GM19397 (cell line): ENCODE data around the gene STK32C.
"Not testable (repeated sequence)": the region's sequence is repeated elsewhere in the genome, so short reads cannot be mapped to it uniquely, and the experiment has no call there.

Source experiments
- ATAC-seq: cut with Tn5 transposase; IDR thresholded peaks from one replicate; pipeline ENCODE4 v1.9.1; 2021; ENCODE audit warnings: mild to moderate bottlenecking, moderate library complexity; ENCODE audit not compliant: unreplicated experiment

STK32C gene

DNA sequence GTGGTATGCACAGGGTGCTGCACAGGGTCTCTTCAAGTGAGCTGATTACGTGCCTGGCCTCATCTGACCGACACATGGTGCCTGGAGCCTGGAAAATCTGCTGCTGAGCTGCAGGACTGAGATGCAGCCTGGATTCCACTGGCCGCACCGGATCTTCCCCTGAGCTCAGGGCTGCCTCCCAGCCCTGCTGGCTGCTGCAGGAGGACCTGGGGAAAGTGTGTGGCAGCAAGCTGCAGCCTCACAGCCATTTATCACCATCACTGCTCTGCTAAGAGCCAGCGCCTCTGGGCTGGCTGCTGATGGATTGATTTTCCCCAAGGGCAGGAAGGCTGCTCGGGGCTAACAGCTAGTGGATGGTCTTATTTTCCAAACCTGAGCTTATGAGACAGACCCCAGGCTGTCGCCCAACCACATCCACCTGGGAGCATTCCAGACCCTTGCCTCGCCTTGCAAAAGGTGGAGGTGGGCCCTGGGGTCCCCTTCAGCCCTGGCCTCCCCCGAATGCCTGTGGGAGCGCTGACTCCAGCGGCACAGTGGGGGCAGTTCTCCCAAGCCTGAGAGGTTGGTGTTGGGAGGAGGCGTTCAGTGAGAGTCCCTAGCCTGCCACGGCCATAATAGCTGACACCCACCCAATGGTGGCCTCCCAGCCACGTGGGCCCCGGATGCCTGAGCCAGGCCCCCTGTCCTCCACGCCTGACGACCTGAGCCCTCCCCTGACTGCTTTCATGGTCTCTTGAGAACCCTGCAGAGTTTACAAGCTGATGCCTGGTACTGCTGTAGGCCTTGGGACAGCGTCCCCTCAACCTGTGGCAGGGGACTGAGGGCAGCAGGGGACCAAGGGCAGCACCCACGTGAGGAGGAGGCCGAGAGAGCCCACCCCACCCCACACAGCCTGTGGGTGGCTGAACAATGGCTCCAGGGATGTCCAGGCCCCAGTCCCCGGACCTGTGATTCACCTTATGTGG lies 38.2 kb downstream of the STK32C start:
- ATAC-seq = no peak

- not testable (repeated sequence) for ATAC-seq
Observed at GRCh38 chr10:132267916-132268315, 39.8 kb downstream of the STK32C start.

GRCh38 chr10:132266594-132267161 lies 41.1 kb downstream of the STK32C start:
- ATAC-seq = no peak

GRCh38 chr10:132265890-132266496 lies 41.8 kb downstream of the STK32C start:
- no peak for ATAC-seq

DNA sequence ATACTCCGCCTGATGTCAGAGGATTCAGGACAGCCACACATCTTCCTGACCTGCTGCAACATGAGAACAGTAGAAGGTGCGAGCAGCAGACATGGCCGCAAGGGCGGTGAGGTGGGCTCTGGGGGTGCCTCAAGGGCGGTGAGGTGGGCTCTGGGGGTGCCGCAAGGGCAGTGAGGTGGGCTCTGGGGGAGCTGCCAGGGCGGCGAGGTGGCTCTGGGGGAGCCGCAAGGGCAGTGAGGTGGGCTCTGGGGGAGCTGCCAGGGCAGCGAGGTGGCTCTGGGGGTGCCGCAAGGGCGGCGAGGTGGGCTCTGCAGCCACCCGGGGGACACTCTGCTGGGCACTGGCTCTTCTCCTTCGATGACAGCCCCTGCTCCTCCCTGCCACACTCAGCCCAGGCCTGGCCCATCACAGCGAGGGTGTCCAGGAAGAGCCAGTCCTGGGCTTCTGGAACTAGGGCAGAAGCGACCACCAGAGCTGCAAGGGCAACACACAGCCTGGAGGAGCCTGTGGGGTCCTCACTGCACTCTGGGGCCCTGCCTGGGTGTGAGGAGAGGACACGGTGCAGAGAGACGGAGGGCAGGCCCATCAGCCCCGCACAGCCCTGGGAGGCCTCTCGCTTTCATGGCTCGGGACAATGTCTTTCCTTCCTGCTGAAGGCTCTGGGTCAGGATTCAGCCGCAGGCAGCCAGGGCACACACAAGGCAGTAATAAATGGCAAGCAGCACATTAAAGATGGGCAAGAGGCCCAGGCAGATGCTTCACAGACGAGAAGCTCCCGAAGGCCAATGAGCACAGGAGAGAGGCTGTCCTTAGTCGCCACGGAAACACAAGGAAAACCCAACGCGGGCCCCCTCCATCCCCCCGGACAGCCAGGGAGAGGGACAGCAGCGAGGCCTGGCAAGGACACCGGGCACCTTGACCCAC lies 42.5 kb downstream of the STK32C start:
- ATAC-seq = no peak

- ATAC-seq = no peak
Observed at GRCh38 chr10:132264306-132264950, 43.3 kb downstream of the STK32C start.

DNA sequence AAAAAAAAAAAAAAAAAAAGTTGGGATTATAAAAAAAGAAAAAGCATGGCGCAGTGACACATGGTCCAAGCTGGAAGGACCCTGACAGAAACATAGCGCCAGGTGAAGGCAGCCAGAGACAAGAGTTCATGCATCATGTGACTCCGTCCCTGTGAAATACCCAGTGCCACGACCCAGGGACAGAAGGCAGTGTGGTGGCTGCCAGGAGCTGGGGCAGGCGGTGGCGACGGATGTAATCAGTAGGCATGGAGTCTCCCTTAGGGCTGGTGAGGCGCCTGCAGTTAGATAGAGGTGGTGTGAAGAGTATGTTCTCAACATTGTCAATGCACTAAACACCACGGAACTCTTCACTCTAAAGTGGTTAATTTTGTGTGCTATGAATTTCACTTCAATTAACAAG lies 43.9 kb downstream of the STK32C start:
- no peak for ATAC-seq

DNA sequence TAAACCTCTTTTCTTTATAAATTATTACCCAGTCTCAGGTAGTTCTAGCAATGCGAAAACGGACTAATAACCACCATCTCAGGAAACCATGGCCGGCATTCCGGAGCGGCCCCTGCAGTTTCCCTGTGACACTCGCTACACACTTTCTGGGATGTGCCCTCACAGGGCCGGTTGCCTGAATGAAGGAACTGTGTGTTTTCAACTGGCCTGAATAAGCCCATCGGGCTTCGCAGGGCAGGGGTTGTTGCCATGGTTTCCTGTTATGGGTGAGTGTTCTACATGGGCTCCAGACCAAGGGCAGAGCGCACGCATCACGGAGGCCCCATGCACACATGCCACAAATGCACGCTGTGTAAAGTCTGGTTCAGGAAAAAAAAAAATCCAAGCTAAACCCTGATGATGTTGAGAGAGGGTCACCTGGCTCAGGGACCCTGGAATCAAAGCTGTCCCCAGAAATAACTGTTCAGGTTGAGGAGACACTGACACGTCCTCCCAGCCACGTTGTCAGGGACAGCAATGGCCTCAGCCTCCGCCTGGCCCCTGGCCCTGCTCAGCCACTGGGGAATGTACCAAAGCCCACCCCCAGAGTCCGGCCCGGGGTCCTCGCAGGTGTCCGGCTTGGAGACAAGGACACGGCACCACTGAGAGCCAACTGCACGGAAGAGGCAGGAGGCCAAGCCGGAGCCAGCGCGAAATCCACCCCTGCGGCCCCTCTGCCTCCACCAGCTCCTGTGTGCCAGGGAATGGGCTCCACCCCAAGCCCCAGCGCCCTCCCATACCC lies 47.9 kb downstream of the STK32C start:
- no peak for ATAC-seq

DNA sequence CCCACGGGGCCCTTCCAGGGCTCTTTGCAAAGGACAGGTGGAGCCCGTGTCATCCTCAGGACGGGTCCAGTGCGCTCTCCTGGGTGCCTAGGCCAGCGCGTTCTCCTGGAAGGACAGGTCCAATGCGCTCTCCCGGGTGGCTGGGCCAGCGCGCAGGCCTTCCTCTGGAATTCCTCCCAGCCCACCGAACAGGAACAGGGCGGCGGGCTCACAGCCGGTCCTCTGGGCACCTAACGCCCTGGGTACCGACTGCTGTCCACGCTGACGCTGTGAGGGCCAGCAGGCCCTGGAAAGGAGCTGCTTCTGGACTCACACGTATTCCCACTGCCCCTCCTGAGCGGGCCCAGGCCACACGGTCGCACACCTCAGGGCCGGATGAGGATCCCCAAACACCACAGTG lies 49.3 kb downstream of the STK32C start:
- no peak for ATAC-seq

DNA sequence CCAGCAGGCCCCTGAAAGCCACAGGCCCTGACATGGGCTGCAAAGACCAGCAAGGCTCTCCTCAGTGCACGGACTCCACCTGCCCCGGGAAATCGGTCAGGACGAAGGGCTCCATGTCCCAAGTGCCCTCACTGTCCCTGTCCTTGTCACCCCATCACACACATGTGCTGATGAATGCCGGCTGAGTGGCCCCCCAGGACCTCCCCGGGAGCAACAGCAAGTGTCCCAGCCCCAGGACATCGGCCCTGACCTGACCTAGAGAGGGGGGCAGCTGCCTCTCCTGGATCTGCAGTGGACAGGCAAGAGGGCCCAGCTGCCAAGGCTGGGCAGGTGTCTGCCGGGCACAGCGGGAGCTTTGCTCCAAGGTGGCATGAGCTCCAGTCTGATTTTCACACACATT lies 49.8 kb downstream of the STK32C start:
- ATAC-seq = no peak

DNA sequence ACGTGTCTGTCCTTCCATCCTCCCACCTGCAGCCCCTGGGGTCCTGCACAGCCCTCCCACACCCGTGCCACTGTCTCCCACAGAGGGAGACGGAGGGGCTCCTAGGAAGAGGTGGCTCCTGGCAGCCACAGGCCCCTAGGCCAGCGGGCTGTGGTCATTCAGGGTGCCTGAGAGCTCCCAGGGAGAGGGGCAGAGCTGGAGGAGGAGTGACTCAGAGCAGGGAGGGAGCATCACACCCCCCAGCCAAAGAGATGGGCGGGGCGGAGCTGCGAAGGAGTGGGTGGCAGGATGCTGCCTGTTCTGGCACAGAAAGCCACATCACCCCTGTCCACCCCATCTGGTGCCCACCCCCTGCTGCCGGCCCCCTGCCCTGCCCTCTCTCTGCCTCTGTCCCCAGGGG lies 50.5 kb downstream of the STK32C start:
- ATAC-seq = no peak

GRCh38 chr10:132256866-132257265 lies 50.9 kb downstream of the STK32C start:
- ATAC-seq = no peak

DNA sequence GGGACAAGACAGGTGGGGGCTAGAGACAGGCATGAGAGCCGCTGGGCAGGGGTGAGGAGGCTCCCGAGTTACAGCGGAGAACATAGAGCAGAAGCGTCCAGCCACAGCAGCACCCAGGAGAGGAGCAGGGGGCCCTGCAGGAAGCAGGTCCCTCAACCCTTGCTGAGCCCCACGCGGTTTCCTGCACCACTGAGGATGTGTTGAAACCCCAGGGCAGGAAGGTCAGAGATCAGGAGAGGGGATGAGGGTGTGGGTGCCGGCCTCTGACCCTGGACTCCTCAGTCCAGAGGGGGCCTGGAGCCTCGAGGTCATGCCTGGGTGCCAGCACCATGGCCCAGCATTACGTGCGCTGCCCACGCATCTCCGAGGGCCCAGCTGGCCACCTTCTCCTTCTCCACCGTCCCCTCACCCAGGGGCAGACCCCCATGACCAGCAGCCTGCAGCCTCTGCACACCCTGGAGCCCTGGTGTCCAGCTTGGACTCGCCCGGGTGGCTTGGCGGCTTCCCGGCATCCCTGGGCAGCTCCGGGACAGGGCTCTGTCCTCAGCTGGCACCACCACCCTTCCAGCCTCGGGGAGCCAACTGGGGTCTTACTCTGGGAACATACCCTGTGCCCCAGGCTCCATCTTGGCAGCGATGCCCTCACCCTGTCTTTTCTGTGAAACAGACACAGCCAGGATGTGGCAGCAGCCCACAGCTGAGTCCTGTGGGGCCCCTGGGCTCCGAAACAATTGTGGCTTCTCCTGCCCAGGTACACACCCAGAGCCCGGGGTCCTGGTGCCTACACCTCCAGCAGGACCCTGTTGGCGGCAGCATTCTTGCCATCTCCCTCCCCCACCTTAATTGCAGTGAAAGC lies 52.0 kb downstream of the STK32C start:
- no peak for ATAC-seq

- ATAC-seq = no peak
Observed at GRCh38 chr10:132254841-132255240, 52.9 kb downstream of the STK32C start.

DNA sequence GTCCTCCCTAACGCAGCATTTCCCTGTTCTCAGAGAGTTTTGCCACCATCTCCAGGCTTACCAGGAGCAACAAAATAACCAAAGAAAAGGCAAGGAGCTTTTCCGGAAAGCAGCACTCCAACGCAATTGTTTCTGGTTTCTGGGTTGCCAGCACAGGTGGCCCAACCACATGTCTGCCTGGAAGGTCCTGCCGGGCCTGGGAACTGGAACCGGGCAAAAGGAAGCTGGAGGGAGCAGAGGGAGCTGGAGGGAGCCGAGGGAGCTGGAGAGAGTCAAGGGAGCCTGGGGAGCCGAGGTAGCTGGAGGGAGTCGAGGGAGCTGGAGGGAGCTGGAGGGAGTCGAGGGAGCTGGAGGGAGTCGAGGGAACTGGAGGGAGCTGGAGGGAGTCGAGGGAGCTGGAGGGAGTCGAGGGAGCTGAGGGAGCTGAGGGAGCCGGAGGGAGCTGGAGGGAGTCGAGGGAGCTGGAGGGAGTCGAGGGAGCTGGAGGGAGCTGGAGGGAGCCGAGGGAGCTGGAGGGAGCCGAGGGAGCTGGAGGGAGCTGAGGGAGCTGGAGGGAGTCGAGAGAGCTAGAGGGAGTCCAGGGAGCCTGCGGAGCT lies 54.6 kb downstream of the STK32C start:
- no peak for ATAC-seq

DNA sequence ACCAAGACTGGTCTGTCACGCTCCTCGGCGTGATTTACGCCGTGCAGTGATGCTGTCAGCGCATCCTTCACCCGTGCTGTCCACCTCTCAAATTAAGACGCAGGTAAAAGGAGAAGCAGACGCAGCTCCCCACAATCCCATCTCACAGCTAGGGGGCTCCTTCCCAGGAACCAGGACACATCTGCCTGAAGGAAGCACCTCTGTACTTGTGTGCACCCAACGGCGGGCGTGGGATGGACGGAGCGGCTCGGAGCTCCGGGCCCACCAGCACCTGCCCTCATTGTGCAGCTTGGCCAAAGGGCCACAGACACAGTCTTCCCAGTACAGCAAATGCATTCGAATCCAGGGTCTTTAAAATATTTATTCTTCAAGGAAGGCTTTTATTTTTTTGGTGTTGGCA lies 55.3 kb downstream of the STK32C start:
- ATAC-seq = no peak

DNA sequence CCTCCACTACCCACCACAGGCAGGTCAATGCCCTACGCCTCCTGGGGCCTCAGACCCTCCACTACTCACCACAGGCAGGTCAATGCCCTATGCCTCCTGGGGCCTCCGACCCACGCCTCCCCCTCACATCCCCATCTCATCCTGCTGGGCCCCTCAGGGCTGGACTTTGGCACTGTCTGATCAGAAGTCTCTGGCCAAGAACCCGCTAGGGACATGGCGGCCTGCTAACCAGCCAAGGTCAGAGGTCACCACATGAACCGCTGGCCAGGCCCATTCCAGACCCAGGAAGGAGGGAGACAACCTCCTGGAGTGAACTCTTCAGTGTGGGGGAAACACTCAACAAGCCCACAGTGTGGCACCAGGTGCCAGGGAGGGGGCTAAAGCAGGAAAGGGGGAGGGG lies 55.8 kb downstream of the STK32C start:
- no peak for ATAC-seq
